Measurements from ENCODE around the gene RBP4. TPM values are rescaled to one million over a fixed set of nuclear protein-coding genes. Genes with fewer than 3 reads are reported as not detected.

RBP4 gene
- total RNA-seq = not detected

GRCh38 chr10:93601146-93601773 is at the start of gene RBP4:
RBP4 (minus strand) TSS chr10:93601235; CDS start chr10:93601028, 207 bp downstream.
- DNase-seq = no peak

- DNase-seq = no peak
Measured at GRCh38 chr10:93639791-93640190, 38.8 kb upstream of the RBP4 start.

GRCh38 chr10:93630625-93631557 is 29.9 kb upstream of the RBP4 start:
- no peak for DNase-seq

- no peak for DNase-seq
Measured at GRCh38 chr10:93629647-93630305, 28.7 kb upstream of the RBP4 start.

GRCh38 chr10:93628858-93629257 is 27.8 kb upstream of the RBP4 start:
- no peak for DNase-seq

GRCh38 chr10:93622942-93623341 is 21.9 kb upstream of the RBP4 start:
- DNase-seq = no peak

GRCh38 chr10:93620925-93621324 is 19.9 kb upstream of the RBP4 start:
- DNase-seq = no peak

GRCh38 chr10:93615576-93616235 is 14.7 kb upstream of the RBP4 start:
- no peak for DNase-seq

GRCh38 chr10:93614101-93614825 is 13.2 kb upstream of the RBP4 start:
- DNase-seq = no peak

- DNase-seq = no peak
Measured at GRCh38 chr10:93613126-93613525, 12.1 kb upstream of the RBP4 start.

GRCh38 chr10:93612311-93612710 is 11.3 kb upstream of the RBP4 start, which contains the start of gene PDE6C:
PDE6C (plus strand) TSS chr10:93612537; CDS start chr10:93612726, 189 bp downstream.
- DNase-seq = no peak

GRCh38 chr10:93608421-93608820 is 7.4 kb upstream of the RBP4 start:
- DNase-seq = no peak

- DNase-seq = no peak
Measured at GRCh38 chr10:93604146-93604545, 3.1 kb upstream of the RBP4 start.

- no peak for DNase-seq
Measured at GRCh38 chr10:93603023-93603422, 2.0 kb upstream of the RBP4 start.

GRCh38 chr10:93601774-93602162 is 733 bp upstream of the RBP4 start:
- DNase-seq = no peak

GRCh38 chr10:93600446-93601145 is 439 bp downstream of the RBP4 start:
- no peak for DNase-seq

- DNase-seq = no peak
Measured at GRCh38 chr10:93599778-93600177, 1.3 kb downstream of the RBP4 start.

- DNase-seq = no peak
Measured at GRCh38 chr10:93599335-93599734, 1.7 kb downstream of the RBP4 start.

GRCh38 chr10:93598157-93598556 is 2.9 kb downstream of the RBP4 start:
- DNase-seq = no peak

GRCh38 chr10:93597075-93597599 is 3.9 kb downstream of the RBP4 start:
- DNase-seq = no peak

- no peak for DNase-seq
Measured at GRCh38 chr10:93596539-93596938, 4.5 kb downstream of the RBP4 start.
